Activated naive CD4-positive, alpha-beta T cell treated with Interleukin-2 at 50 U/mL for 16 hours (primary cell): ENCODE results near the gene AEBP1.
A peak's percentile ranks its signal among the peaks of the same experiment; 100 is the strongest.

Experiments used
- DNase-seq: peaks from one replicate; pipeline ENCODE4 v3.0.0-alpha.2; 2020

AEBP1 gene

GRCh38 chr7:44067064-44067951, 36.8 kb upstream of the AEBP1 start:
- DNase-seq: no peak

- no peak for DNase-seq
These were observed 36.1 kb upstream of the AEBP1 start for GRCh38 chr7:44068054-44068453.

- no peak for DNase-seq
These were observed 32.3 kb upstream of the AEBP1 start for GRCh38 chr7:44071726-44072363.

GRCh38 chr7:44072364-44073231, 31.5 kb upstream of the AEBP1 start:
- DNase-seq: peak; percentile 38

GRCh38 chr7:44073664-44074348, 30.3 kb upstream of the AEBP1 start:
- DNase-seq: no peak

- DNase-seq: no peak
These were observed 29.8 kb upstream of the AEBP1 start for GRCh38 chr7:44074349-44074695.

GRCh38 chr7:44075296-44076075, 28.7 kb upstream of the AEBP1 start:
- no peak for DNase-seq

- no peak for DNase-seq
These were observed 27.8 kb upstream of the AEBP1 start for GRCh38 chr7:44076101-44076895.

GRCh38 chr7:44077061-44077460, 27.1 kb upstream of the AEBP1 start:
- no peak for DNase-seq

GRCh38 chr7:44077681-44078091, 26.5 kb upstream of the AEBP1 start:
- no peak for DNase-seq

- DNase-seq: no peak
These were observed 25.6 kb upstream of the AEBP1 start for GRCh38 chr7:44078521-44078920.

- DNase-seq: no peak
These were observed 24.7 kb upstream of the AEBP1 start for GRCh38 chr7:44079331-44080021.

GRCh38 chr7:44080118-44080517, 24.0 kb upstream of the AEBP1 start:
- no peak for DNase-seq

GRCh38 chr7:44080686-44081265, 23.4 kb upstream of the AEBP1 start:
- DNase-seq: no peak

GRCh38 chr7:44081266-44081748, 22.8 kb upstream of the AEBP1 start:
- DNase-seq: no peak

GRCh38 chr7:44082541-44083207, 21.5 kb upstream of the AEBP1 start:
- peak; percentile 99 for DNase-seq

- DNase-seq: no peak
These were observed 20.3 kb upstream of the AEBP1 start for GRCh38 chr7:44083796-44084195.

GRCh38 chr7:44084701-44085100, 19.4 kb upstream of the AEBP1 start:
- DNase-seq: no peak

- no peak for DNase-seq
These were observed 18.6 kb upstream of the AEBP1 start for GRCh38 chr7:44085546-44085945.
